GM21360 (cell line): Measurements from ENCODE around the gene C1orf21.

Experiments used
- ATAC-seq: cut with Tn5 transposase; IDR thresholded peaks from one replicate; pipeline ENCODE4 v1.9.1; 2021; ENCODE audit warnings: mild to moderate bottlenecking, moderate library complexity; ENCODE audit not compliant: unreplicated experiment

C1orf21 gene

GRCh38 chr1:184443201-184443600 lies 56.4 kb downstream of the C1orf21 start:
- ATAC-seq: no peak

- no peak for ATAC-seq
These were observed 56.8 kb downstream of the C1orf21 start for GRCh38 chr1:184443624-184444023.

DNA sequence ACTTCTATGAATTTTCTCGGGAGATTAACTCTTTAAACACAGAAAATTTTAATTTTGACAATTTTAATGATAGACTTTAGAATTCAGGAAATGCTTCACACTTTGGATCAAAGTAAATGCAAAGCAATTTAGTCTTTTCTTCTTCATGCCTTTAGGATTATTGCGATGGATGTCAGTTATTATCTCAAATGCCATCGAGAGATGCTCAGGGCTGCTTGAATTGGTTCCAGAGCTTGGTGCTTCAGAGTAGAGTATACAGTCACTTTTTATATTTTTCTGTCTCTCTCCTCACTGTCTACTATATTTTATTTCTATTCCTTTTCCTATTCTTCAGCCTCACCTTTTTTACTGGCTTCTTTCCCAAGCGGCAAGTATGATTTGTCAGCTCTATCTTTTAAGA lies 59.2 kb downstream of the C1orf21 start:
- ATAC-seq: no peak

- ATAC-seq: no peak
These were observed 60.9 kb downstream of the C1orf21 start for GRCh38 chr1:184447651-184448185.

DNA sequence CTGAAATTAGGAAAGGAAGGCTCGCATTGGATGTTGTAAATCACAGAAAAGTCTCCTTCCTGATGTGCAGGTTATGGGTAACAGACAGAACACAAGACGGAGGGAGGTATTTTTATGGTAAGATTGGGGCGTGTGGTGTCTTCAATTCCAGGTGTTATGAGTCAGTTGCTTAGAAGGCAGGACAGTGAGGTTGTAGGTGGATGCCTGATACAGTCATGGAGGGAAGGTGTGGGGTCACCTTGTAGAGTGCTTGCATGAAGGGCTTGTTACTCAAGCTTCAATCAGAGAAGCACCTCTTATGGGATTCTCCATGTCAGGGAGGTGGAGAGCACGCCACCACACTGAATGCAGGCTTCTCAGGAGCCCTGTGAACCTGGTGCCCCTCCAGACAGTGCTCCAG lies 63.1 kb downstream of the C1orf21 start:
- no peak for ATAC-seq

- no peak for ATAC-seq
These were observed 69.0 kb downstream of the C1orf21 start for GRCh38 chr1:184455786-184456185.

- no peak for ATAC-seq
These were observed 69.4 kb downstream of the C1orf21 start for GRCh38 chr1:184456189-184456588.

GRCh38 chr1:184457500-184457899 lies 70.7 kb downstream of the C1orf21 start:
- no peak for ATAC-seq

DNA sequence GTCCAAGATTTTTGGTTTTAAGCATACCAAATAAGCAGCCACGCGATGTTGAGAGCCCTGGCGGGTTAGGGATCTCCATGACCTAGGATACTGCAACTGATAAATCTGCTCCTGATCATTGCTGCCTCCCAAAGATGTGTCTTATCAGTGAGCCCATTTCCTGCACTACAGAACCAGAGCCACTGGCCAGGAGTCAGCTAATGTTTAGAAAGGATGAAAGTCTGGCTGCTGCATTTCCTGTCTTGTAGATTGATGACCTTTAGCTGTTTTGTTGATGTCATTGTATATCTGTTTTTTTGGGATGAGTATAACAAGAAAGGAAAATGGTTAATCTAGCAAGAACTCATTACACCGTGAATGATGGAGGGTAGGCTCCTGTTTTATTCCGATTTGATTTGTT lies 74.5 kb downstream of the C1orf21 start:
- ATAC-seq: no peak

DNA sequence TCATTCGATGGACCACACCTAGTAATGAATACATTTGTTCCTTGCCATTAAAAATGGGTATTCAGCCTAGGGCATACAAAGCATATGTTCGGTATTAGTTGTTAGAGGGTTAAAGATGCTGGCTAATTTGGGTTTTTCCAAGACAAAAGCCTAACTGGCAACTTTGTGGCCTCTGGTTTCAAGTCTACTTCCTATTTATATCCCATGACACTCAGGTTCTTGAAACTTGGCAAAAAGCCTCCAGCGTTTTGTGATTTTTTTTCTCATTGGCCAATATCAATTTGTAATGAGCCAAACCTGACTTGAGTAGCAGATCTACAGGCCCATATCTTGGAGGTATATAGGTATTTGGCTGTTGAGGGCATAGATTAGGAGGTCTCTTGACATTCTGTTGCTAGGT lies 75.3 kb downstream of the C1orf21 start:
- ATAC-seq: no peak

- ATAC-seq: no peak
These were observed 76.2 kb downstream of the C1orf21 start for GRCh38 chr1:184462990-184463389.

- ATAC-seq: no peak
These were observed 76.9 kb downstream of the C1orf21 start for GRCh38 chr1:184463680-184464079.

GRCh38 chr1:184464757-184465156 lies 77.9 kb downstream of the C1orf21 start:
- no peak for ATAC-seq

GRCh38 chr1:184465489-184466146 lies 78.8 kb downstream of the C1orf21 start:
- no peak for ATAC-seq

DNA sequence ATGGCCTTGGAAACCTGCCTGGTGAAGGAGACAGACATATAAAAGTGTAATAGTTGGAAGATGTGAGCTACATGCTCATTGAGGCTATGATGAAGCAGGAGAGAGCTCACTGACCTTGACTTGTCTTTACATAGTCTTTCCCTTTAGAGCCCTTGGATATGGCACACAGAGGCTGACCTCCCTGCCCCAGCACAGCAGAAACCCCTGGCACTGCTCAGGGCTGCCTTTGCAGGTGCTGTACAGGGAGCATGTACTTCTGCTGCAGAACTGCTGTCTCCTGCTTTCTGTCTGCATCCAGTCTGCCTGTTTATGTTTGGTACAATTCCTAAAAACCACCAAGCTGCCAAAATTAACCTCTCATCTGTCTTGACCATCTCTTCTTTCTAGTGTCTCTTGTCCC lies 80.5 kb downstream of the C1orf21 start:
- ATAC-seq: no peak

DNA sequence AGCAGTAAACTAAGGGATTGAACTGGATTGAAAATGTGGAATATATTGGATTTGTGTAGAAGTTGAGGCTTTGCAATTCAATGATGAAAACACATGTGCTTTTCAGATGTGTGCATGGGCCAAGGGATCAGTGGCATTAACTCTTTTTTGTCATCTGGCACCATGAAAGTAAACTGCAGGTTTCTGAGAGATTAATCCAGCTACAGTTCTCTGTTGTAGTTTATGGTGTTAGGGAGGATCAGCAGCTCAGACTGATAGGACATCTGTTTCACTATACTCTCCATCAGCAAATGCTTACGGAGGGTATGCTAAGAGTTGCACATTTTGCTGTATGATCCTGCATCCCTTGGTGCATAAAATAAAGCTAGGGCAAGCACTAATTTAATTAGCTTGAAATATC lies 82.6 kb downstream of the C1orf21 start:
- ATAC-seq: no peak

GRCh38 chr1:184471686-184472085 lies 84.9 kb downstream of the C1orf21 start:
- ATAC-seq: no peak

DNA sequence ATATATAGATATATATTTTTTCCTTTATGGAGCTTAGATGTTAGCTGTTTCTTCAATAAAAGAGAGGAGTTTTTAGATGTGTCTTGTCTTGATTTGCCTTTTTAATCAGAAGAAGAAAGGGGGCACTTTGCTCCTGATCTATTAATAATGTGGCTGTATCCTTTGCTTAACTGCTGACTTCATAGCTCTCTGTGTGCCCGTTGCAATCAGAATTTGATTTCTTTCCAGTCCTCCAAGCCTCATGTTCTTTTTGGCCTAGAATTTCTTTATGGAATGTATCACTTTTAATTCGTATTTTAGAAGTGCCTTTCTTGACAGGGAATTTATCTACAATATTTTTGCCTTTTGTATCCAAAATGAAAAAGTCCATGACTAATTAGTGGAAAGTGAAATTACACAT lies 85.3 kb downstream of the C1orf21 start:
- ATAC-seq: no peak

GRCh38 chr1:184473176-184473966 lies 86.5 kb downstream of the C1orf21 start:
- ATAC-seq: no peak

GRCh38 chr1:184476187-184476586 lies 89.4 kb downstream of the C1orf21 start:
- ATAC-seq: no peak

DNA sequence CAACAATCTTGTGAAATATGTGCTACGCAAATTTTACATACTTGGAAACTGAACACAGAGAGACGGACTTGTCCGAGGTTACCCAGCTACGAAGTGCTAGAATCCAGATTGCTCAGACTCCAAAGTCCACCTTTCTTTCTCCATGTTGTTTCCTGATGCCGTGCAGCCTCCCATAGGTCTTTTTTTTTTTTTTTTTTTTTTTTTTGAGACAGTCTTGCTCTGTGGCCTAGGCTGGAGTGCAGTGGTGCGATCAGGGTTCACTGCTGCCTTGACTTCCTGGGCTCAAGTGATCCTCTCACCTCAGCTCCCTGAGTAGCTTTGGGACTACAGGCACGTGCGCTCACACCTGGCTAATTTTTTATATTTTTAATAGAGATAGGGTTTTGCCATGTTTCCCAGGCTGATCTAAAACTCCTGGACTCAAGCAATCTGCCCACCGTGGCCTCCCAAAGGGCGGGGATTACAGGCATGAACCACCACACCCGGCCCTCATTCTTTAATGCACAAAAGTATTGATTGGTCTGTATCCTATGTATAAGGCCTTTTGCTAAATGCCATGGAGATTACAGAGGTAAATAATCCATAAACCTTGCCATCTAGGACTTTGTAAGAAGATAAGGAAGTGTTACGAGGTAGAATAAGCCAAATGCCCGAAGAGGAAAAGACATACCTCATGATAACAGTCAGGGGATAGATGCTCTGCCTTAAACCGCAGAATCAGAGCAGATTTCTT lies 92.8 kb downstream of the C1orf21 start:
- ATAC-seq: no peak

DNA sequence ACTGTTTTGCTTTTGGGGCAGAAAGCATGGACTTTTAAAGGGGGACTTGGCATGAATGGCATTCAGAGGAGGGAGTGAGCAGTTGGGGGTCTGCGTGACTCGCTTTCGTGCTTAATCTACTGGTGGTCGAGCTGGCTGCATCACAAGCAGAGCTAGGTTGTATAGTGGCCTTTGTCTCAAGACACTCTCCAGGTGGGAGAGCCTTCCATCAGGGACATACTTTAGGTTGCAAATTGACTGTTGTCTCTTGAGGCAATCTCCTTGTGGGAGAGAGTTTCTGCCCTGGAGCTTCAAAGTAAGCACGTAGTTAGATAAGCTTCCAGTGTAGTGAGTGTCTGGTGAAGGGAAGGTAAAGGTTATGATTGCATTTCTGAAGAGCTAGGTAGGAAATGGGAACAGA lies 93.9 kb downstream of the C1orf21 start:
- ATAC-seq: no peak
